HEK293 (cell line): ENCODE results near the gene ITGA8.

Source experiments
- CTCF ChIP-seq: fragments of 450-650 bp; formaldehyde crosslinking; IDR thresholded peaks from 2 replicates; pipeline ENCODE4 v1.5.1; 2016; ENCODE audit warnings: missing biosample characterization, missing genetic modification characterization
- KLF1 ChIP-seq: fragments of 450-650 bp; formaldehyde crosslinking; IDR thresholded peaks from 2 replicates; pipeline ENCODE4 v1.5.1; 2016; ENCODE audit warnings: missing biosample characterization, missing genetic modification characterization
- SCRT1 ChIP-seq: fragments of 450-650 bp; formaldehyde crosslinking; IDR thresholded peaks from 2 replicates; pipeline ENCODE4 v1.5.1; 2016; ENCODE audit warnings: missing biosample characterization, missing genetic modification characterization, borderline replicate concordance
- YY1 ChIP-seq: fragments of 450-650 bp; formaldehyde crosslinking; IDR thresholded peaks from 2 replicates; pipeline ENCODE4 v1.5.1; 2018; ENCODE audit warnings: missing biosample characterization, missing genetic modification characterization
- ZEB2 ChIP-seq: fragments of 450-650 bp; formaldehyde crosslinking; IDR thresholded peaks from 2 replicates; pipeline ENCODE4 v1.5.1; 2016; ENCODE audit warnings: missing biosample characterization, missing genetic modification characterization
- ZFP41 ChIP-seq: fragments of 450-650 bp; formaldehyde crosslinking; IDR thresholded peaks from 2 replicates; pipeline ENCODE4 v1.5.1; 2016; ENCODE audit warnings: missing biosample characterization, missing genetic modification characterization, borderline replicate concordance
- ZNF324 ChIP-seq: fragments of 450-650 bp; formaldehyde crosslinking; IDR thresholded peaks from 2 replicates; pipeline ENCODE4 v1.5.1; 2016; ENCODE audit warnings: missing biosample characterization, missing genetic modification characterization
- ZNF777 ChIP-seq: fragments of 450-650 bp; formaldehyde crosslinking; IDR thresholded peaks from 2 replicates; pipeline ENCODE4 v1.5.1; 2017; ENCODE audit warnings: missing biosample characterization, missing genetic modification characterization, borderline replicate concordance

- no peak for TF ChIP-seq CTCF (tag by site-specific recombination)
- TF ChIP-seq ZEB2 (tag by site-specific recombination) = no peak
- no peak for TF ChIP-seq ZNF324
- no peak for TF ChIP-seq YY1 (tag by site-specific recombination)
- no peak for TF ChIP-seq KLF1
- TF ChIP-seq SCRT1 (tag by site-specific recombination) = no peak
- no peak for TF ChIP-seq ZFP41 (tag by site-specific recombination)
- TF ChIP-seq ZNF777 (tag by site-specific recombination) = no peak
Measured at GRCh38 chr10:15541376-15541775, 178.3 kb downstream of the ITGA8 start.
